Heart left ventricle (tissue), 16 donors: Measurements from ENCODE around the gene EIF4G3. TPM values are rescaled to one million over a fixed set of nuclear protein-coding genes. Genes with fewer than 3 reads are reported as not detected.
"Not testable (repeated sequence)": the region's sequence is repeated elsewhere in the genome, so short reads cannot be mapped to it uniquely, and the experiment has no call there.

ENCODE experiments used
- ATAC-seq, 4 donors: fragments of 200-7000 bp; cut with Tn5 transposase; one replicate each; pipeline ENCODE4 v1.9.1; 2020 to 2022; ENCODE audit warnings: moderate library complexity in 4 of 4, mild to moderate bottlenecking in 3 of 4, moderate number of reproducible peaks in 1 of 4
- DNase-seq, 5 donors: peaks; one replicate each; pipeline ENCODE4 v3.0.0-alpha.2; 2020
- H3K27ac ChIP-seq, 12 donors: fragments of 200-600 bp; sonication (generic) in 4 of 12; one replicate each; pipeline versions ENCODE4 v1.5.0 to v1.8.0; 2016 to 2022; ENCODE audit warnings: mild to moderate bottlenecking in 2 of 12
- H3K27me3 ChIP-seq, 9 donors: fragments of 200-600 bp; sonication (generic) in 2 of 9; one replicate each; pipeline versions ENCODE4 v1.5.1 to v1.8.0; 2016 to 2022; ENCODE audit warnings: mild to moderate bottlenecking in 3 of 9
- H3K36me3 ChIP-seq, 9 donors: fragments of 200-600 bp; sonication (generic) in 2 of 9; one replicate each; pipeline versions ENCODE4 v1.5.0 to v1.8.0; 2018 to 2022; ENCODE audit warnings: mild to moderate bottlenecking in 2 of 9
- H3K4me1 ChIP-seq, 12 donors: fragments of 200-600 bp; sonication (generic) in 4 of 12; one replicate each; pipeline versions ENCODE4 v1.5.0 to v1.8.0; 2016 to 2022; ENCODE audit warnings: mild to moderate bottlenecking in 3 of 12
- H3K4me3 ChIP-seq, 12 donors: fragments of 200-600 bp; sonication (generic) in 4 of 12; one replicate each; pipeline versions ENCODE4 v1.5.0 to v1.8.0; 2017 to 2022; ENCODE audit warnings: mild to moderate bottlenecking in 9 of 12, moderate library complexity in 4 of 12
- H3K9me3 ChIP-seq, 12 donors: fragments of 200-600 bp; sonication (generic) in 4 of 12; one replicate each; pipeline versions ENCODE4 v1.5.0 to v1.8.0; 2016 to 2022; ENCODE audit warnings: mild to moderate bottlenecking in 1 of 12
- CTCF ChIP-seq, 12 donors: fragments of 200-600 bp; sonication (generic) in 4 of 12; IDR thresholded peaks; one replicate each; pipeline versions ENCODE4 v1.5.0 to v1.8.0; 2018 to 2022; ENCODE audit warnings: antibody characterized with exemption in 12 of 12, mild to moderate bottlenecking in 5 of 12
- POLR2A ChIP-seq, 2 donors: fragments of 450-650 bp; IDR thresholded peaks; one replicate each; pipeline ENCODE4 v1.6.1; 2017; ENCODE audit warnings: antibody characterized with exemption in 2 of 2, mild to moderate bottlenecking in 2 of 2, moderate library complexity in 2 of 2
- WGBS, 4 donors: extraction: QIAGEN DNeasy Blood & Tissue Kit in 2 of 4; methylation state at CpG; one replicate each; pipeline versions ENCODE4 v1.1.5 to v1.1.7; 2013 to 2018; 5-methylcytosine and 5-hydroxymethylcytosine counted together
- intact Hi-C, 10 donors: fragments of 100-400 bp; cut with DNase I; formaldehyde crosslinking; loops; one replicate each; pipeline versions ENCODE4 v1.11.1 to v1.14.2; 2022
- polyA plus RNA-seq, 2 donors: library from polyadenylated mRNA; stranded (reverse); fragments of 200-250 nt; gene quantifications; one replicate each; pipeline ENCODE4 v1.2.3, GENCODE V29; 2013
- total RNA-seq, 9 donors: library from RNA; depleted of rRNA in 2 of 9; stranded (reverse); fragments of >200 nt in 2 of 9; fragmentation: NEBNext Ultra II Directional in 3 of 9; extraction: Animal tissue kit (Norgen Biotek cat#: 25700) in 3 of 9; gene quantifications; one replicate each; pipeline versions ENCODE4 v1.1.0 to v1.2.4, GENCODE V29; 2016 to 2023
- donor health status: ischemic (EF 13 %, LVEDD 7.1; RV severe dilation, severe dysfunction).
- donor health status: healthy with polysubstance abuse.
- donor health status: DM: no; HTN: yes; CAD: no.
- donor health status: DM: no; HTN: no; CAD: no.
- donor health status: ischemic (EF 25% LVEDD 6.9; RV normal size, moderate dysfunction).
- donor health status: ischemic (EF 25% LVEDD 5.7; RV mildly dilated, moderate dysfunction).
- donor health status: healthy.
- donor health status: DM: yes; HTN: yes; CAD: no.
- donor health status: ischemic (EF 35%, LVEDD 5.7; RV mildly dilated, moderate dysfunction).
- donor health status: nonischemic (EF 11% LVEDD 7.7; RV severe dilation, severe dysfunction).
- donor health status: DM: yes; HTN: yes; CAD: no.
- donor health status: PGD.
- donor health status: ischemic (EF 29% LVEDD 5.4; RV normal size, mild dysfunction).
- donor health status: nonischemic (EF 23%, LVEDD 6.1; RV moderate dilation, normal function).

The EIF4G3 gene
- total and polyA plus RNA-seq, 11 donors = 14.6 to 49.0 (median 36.2) TPM

DNA sequence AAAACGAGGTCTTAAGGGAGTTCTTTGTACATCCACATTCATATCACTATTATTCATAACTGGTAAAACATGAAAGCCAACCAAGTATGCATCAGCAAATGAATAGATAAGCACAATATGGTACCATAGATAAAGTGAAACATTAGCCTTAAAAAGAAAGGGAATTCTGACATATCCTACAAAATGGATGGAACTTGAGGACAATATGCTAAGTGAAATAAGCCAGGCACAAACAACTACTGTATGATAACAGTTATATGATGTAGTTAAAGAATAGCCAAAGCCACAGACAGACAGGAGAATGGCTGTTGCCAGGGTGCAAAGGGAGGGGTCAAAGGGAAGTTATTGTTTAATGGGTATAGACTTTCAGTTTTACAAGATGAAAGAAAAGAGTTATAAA, 148.9 kb downstream of the EIF4G3 start:
- Histone ChIP-seq H3K27ac (no peak overlapping the region), H3K4me3 (no peak overlapping the region), H3K36me3 (no peaks in the 10 kb centered on the region), H3K4me1 (peaks cover 0 to 12% (median 1%) of the 10 kb centered on the region in 12 donors), H3K27me3 (no peaks in the 10 kb centered on the region), H3K9me3 (no peaks in the 10 kb centered on the region)
- intact Hi-C loops = loop anchor here in 1 of 10 donors (10.0 kb wide), 1 partner anchor 147 kb away; the partner anchor contains the start of gene EIF4G3
- no peak for TF ChIP-seq CTCF (IDR thresholded peaks at IDR 0.05)
- TF ChIP-seq POLR2A (IDR thresholded peaks at IDR 0.05) = no peak
- ATAC-seq (no peak), DNase-seq (no peak)
- 78 to 93% (median 89%) methylated on average over 1 of the region's 1 CpG for WGBS, 4 donors

DNA sequence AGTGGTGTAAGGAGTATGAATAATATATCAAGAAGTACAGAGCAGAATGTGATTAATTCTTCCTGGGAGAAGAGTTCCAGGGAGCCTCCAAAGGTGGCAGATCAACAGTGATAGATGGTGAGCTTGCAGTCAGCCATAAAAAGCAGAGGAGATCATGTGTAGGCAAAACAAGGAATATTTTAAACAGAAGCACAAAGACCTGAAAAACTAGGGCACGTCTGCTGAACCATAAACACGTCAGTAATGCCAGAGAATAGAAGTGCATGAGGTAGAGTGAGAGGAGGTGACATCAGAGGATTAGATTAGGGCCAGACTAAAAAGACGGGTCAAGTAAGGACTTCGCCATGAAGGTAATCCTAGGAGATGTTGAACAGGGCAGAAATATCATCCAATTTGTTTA, 151.8 kb downstream of the EIF4G3 start:
- Histone ChIP-seq H3K27me3 (no peaks in the 10 kb centered on the region), H3K9me3 (no peaks in the 10 kb centered on the region), H3K4me1 (peaks cover 5 to 29% (median 18%) of the 10 kb centered on the region in 12 donors), H3K27ac (no peak overlapping the region), H3K4me3 (no peak overlapping the region), H3K36me3 (no peaks in the 10 kb centered on the region)
- TF ChIP-seq CTCF (IDR thresholded peaks at IDR 0.05) = no peak
- TF ChIP-seq POLR2A (IDR thresholded peaks at IDR 0.05) = no peak
- intact Hi-C loops = loop anchor here in 1 of 10 donors (10.0 kb wide), 1 partner anchor 150 kb away; the partner anchor contains the start of gene EIF4G3
- whole genome bisulfite sequencing, 4 donors = 79 to 84% (median 82%) methylated on average over 4 of the region's 4 CpGs
- no peak for DNase-seq
- ATAC-seq = no peak

GRCh38 chr1:21024136-21024896, 152.4 kb downstream of the EIF4G3 start:
- peaks cover 5 to 29% (median 18%) of the 10 kb centered on the region in 12 donors for H3K4me1 ChIP-seq
- H3K9me3 ChIP-seq, H3K4me3 ChIP-seq, DNase-seq, ATAC-seq, H3K36me3 ChIP-seq, H3K27ac ChIP-seq, H3K27me3 ChIP-seq: not testable (repeated sequence)
- WGBS, 4 donors = 90 to 94% (median 92%) methylated on average over 6 to 24 of the region's 26 CpGs
- intact Hi-C loops = loop anchor here in 1 of 10 donors (10.0 kb wide), 1 partner anchor 150 kb away; the partner anchor contains the start of gene EIF4G3

GRCh38 chr1:21022279-21023040, 154.2 kb downstream of the EIF4G3 start:
- Histone ChIP-seq H3K27me3 (no peaks in the 10 kb centered on the region), H3K36me3 (no peaks in the 10 kb centered on the region), H3K4me1 (peaks cover 5 to 22% (median 18%) of the 10 kb centered on the region in 12 donors), H3K27ac (peak overlapping the region; percentile 43 to 92 (median 76)), H3K9me3 (no peaks in the 10 kb centered on the region), H3K4me3 (peak overlapping the region in 6 of 12 donors; percentile 7 to 46 (median 20))
- 27 to 31% (median 30%) methylated on average over 6 of the region's 6 CpGs for WGBS, 4 donors
- DNase-seq (peak in 3 of 5 donors; percentile 39 to 63 (median 43)), ATAC-seq (peak; percentile 95 to 99 (median 99))
- intact Hi-C loops = loop anchor here in 1 of 10 donors (10.0 kb wide), 1 partner anchor 152 kb away; the partner anchor contains the start of gene EIF4G3
- TF ChIP-seq CTCF (IDR thresholded peaks at IDR 0.05) (no peak), POLR2A (IDR thresholded peaks at IDR 0.05) (no peak)
